ENCODE results near the gene HSPB7.
"Not testable (repeated sequence)": the region's sequence is repeated elsewhere in the genome, so short reads cannot be mapped to it uniquely, and the experiment has no call there.

The HSPB7 gene

DNA sequence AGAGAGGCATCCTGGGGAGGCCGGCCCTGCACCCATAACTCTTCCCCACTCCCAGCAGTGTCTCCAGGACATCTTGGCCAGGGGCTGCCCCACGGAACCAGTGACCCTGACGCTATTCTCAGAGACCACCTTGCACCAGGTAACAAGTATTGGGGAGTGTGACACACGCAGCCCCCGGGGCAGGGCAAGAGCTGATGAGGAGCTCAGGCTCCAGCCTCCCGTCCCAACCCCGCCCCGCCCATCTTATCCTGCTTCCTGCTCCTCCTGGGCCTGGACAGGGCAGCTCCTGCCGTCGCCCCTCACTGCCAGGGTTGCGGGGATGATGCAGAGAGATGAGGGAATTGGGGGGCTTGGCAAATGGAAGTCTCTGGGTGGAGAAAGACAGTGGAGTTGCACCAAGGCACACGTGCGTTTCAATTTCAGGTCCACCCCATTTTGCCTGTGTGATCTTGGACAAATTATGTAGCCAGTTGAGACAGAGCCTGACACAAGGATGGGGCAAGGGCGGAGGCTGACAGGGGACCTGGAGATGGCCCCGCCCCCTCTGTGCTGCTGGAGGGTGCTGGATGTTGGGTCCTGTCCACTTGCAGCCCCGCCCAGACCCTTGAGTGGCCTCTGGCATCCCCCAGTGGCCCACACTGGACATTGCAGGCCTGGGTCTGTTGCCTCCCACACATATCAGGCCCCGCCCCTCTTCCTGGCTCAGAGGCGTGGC, 14.7 kb upstream of the HSPB7 start:
- peak; percentile 86 to 92 for DNase-seq
- no peaks in the 10 kb centered on the region for H3K36me3 ChIP-seq
- H3K9me3 ChIP-seq: no peaks in the 10 kb centered on the region
- H3K27ac ChIP-seq: no peak overlapping the region
- peaks cover 0 to 12% (median 9%) of the 10 kb centered on the region in 4 donors for H3K4me1 ChIP-seq
- intact Hi-C loops (cut with DNase I; ENCODE audit: low total_unique reads): loop anchor here (1.0 to 2.0 kb wide), 2 partner anchors 24 to 25 kb away; no protein-coding TSS in a partner anchor
- H3K27me3 ChIP-seq: no peaks in the 10 kb centered on the region
- TF ChIP-seq, protein P1, sequence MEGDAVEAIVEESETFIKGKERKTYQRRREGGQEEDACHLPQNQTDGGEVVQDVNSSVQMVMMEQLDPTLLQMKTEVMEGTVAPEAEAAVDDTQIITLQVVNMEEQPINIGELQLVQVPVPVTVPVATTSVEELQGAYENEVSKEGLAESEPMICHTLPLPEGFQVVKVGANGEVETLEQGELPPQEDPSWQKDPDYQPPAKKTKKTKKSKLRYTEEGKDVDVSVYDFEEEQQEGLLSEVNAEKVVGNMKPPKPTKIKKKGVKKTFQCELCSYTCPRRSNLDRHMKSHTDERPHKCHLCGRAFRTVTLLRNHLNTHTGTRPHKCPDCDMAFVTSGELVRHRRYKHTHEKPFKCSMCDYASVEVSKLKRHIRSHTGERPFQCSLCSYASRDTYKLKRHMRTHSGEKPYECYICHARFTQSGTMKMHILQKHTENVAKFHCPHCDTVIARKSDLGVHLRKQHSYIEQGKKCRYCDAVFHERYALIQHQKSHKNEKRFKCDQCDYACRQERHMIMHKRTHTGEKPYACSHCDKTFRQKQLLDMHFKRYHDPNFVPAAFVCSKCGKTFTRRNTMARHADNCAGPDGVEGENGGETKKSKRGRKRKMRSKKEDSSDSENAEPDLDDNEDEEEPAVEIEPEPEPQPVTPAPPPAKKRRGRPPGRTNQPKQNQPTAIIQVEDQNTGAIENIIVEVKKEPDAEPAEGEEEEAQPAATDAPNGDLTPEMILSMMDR (IDR thresholded peaks at IDR 0.05): peak; percentile 100
- no peak overlapping the region for H3K4me3 ChIP-seq

DNA sequence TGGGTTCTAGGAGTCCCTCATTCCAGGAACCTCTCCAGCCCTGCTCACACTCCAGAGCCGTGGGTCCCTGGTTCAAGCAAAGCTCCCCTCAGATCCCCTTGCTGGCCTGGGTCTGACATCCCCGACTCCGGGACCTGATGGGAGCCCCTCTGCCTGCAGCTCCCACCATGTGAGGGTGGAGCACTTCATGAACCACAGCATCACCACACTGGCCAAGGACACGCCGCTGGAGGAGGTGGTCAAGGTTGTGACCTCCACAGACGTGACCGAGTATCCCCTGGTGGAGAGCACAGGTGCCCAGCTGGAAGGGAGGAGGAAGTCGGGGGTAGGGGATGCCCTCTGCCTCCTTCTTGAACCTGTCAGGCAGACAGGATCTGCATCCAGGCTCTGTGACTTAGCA, 13.7 kb upstream of the HSPB7 start:
- H3K4me3 ChIP-seq: no peak overlapping the region
- TF ChIP-seq, protein P1 (IDR thresholded peaks at IDR 0.05): no peak
- no peak for DNase-seq
- no peaks in the 10 kb centered on the region for H3K36me3 ChIP-seq
- intact Hi-C loops (cut with DNase I; ENCODE audit: low total_unique reads): no loop called here
- H3K4me1 ChIP-seq: peaks cover 0 to 22% (median 18%) of the 10 kb centered on the region in 4 donors
- H3K27ac ChIP-seq: no peak overlapping the region
- H3K9me3 ChIP-seq: no peaks in the 10 kb centered on the region
- no peaks in the 10 kb centered on the region for H3K27me3 ChIP-seq

- no peaks in the 10 kb centered on the region for H3K36me3 ChIP-seq
- intact Hi-C loops (cut with DNase I; ENCODE audit: low total_unique reads): no loop called here
- TF ChIP-seq, protein P1 (IDR thresholded peaks at IDR 0.05): no peak
- H3K27ac ChIP-seq: no peak overlapping the region
- no peak for DNase-seq
- no peak overlapping the region for H3K4me3 ChIP-seq
- no peaks in the 10 kb centered on the region for H3K27me3 ChIP-seq
- H3K4me1 ChIP-seq: peaks cover 0 to 24% (median 19%) of the 10 kb centered on the region in 4 donors
- H3K9me3 ChIP-seq: no peaks in the 10 kb centered on the region
These were observed 11.4 kb upstream of the HSPB7 start for GRCh38 chr1:16029288-16029687.

DNA sequence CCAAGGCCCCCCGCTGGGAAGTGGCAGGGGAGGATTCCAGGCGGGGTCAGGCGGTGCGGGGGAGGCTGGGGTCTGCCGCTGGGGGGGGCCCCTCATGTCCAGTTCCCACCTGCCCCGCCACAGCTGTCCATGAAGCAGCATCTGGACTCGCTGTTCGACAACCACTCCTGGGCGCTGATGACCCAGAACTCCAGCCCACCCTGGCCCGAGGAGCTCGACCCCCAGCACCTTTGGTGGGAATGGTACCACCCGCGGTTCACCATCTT, 11.1 kb upstream of the HSPB7 start:
- intact Hi-C loops (cut with DNase I; ENCODE audit: low total_unique reads); DNase-seq; H3K4me3 ChIP-seq; H3K36me3 ChIP-seq; H3K27ac ChIP-seq; H3K9me3 ChIP-seq; H3K27me3 ChIP-seq: not testable (repeated sequence)
- H3K4me1 ChIP-seq: peaks cover 0 to 24% (median 19%) of the 10 kb centered on the region in 4 donors

DNA sequence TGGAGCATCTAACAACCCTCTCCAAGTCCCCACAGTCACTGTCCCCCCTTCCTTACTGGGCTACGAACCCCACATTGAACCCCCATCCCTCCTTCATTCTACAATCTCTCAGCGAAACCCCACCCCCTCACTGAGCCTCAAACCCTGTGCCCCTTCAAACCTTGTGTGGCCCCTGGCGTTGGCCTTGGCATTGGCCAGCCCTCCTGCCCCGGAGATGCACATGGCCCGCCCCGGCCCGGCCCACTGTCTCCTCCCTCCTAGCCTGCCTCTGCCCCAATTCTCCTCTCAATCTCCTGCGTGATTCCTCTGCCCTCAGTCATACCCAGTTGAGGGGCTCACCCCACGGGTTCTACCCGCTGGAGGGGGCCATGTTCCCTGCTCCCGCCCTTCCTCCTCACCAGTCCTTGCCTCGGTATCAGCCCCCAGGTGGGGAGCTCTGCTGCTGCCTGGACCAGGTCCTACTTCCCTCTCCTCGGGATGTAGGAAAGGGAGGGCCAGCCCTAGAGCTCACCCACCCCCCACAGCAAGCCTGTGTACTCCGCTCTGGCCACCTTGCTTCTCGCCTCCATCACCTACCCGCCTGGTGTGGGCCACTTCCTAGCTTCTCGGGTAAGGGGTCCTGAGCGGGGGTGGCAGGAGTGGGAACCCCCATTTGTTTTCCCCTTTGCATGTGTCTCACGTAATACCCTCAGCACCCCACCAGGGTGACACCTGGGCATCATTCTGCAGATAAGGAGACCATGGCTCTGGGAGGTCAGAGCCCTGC, 10.6 kb upstream of the HSPB7 start:
- no peaks in the 10 kb centered on the region for H3K9me3 ChIP-seq
- no peaks in the 10 kb centered on the region for H3K27me3 ChIP-seq
- H3K4me3 ChIP-seq: no peak overlapping the region
- H3K27ac ChIP-seq: no peak overlapping the region
- no peaks in the 10 kb centered on the region for H3K36me3 ChIP-seq
- DNase-seq: no peak
- intact Hi-C loops (cut with DNase I; ENCODE audit: low total_unique reads): no loop called here
- TF ChIP-seq, protein P1 (IDR thresholded peaks at IDR 0.05): no peak
- H3K4me1 ChIP-seq: peaks cover 0 to 24% (median 19%) of the 10 kb centered on the region in 4 donors
